ENCODE measurements around the gene BMP6. TPM values are rescaled to one million over a fixed set of nuclear protein-coding genes. Genes with fewer than 3 reads are reported as not detected.

Gene BMP6
- total RNA-seq, 1 experiment from 2014 or later = not detected

GRCh38 chr6:7827142-7827541, 101.2 kb downstream of the BMP6 start:
- no peak for DNase-seq (ENCODE audit: low spot score)

GRCh38 chr6:7828124-7828523, 102.2 kb downstream of the BMP6 start:
- no peak for DNase-seq (ENCODE audit: low spot score)

- DNase-seq (ENCODE audit: low spot score) = no peak
These were observed 107.2 kb downstream of the BMP6 start for GRCh38 chr6:7832904-7833750.

GRCh38 chr6:7833751-7834070, 107.8 kb downstream of the BMP6 start:
- no peak for DNase-seq (ENCODE audit: low spot score)

GRCh38 chr6:7836371-7837026, 110.6 kb downstream of the BMP6 start:
- no peak for DNase-seq (ENCODE audit: low spot score)

GRCh38 chr6:7841781-7842468, 116.0 kb downstream of the BMP6 start:
- no peak for DNase-seq (ENCODE audit: low spot score)

- DNase-seq (ENCODE audit: low spot score) = no peak
These were observed 121.3 kb downstream of the BMP6 start for GRCh38 chr6:7846966-7847818.

GRCh38 chr6:7848229-7848628, 122.3 kb downstream of the BMP6 start:
- no peak for DNase-seq (ENCODE audit: low spot score)

GRCh38 chr6:7851780-7852179, 125.9 kb downstream of the BMP6 start:
- no peak for DNase-seq (ENCODE audit: low spot score)

- DNase-seq (ENCODE audit: low spot score) = no peak
These were observed 133.7 kb downstream of the BMP6 start for GRCh38 chr6:7859591-7859990.

GRCh38 chr6:7865781-7866180, 139.9 kb downstream of the BMP6 start:
- no peak for DNase-seq (ENCODE audit: low spot score)

- no peak for DNase-seq (ENCODE audit: low spot score)
These were observed 140.6 kb downstream of the BMP6 start for GRCh38 chr6:7866526-7866925.

GRCh38 chr6:7868926-7869325, 143.0 kb downstream of the BMP6 start:
- DNase-seq (ENCODE audit: low spot score) = no peak

- no peak for DNase-seq (ENCODE audit: low spot score)
These were observed 152.6 kb downstream of the BMP6 start for GRCh38 chr6:7878401-7878964.

GRCh38 chr6:7879043-7879442, 153.1 kb downstream of the BMP6 start:
- no peak for DNase-seq (ENCODE audit: low spot score)

GRCh38 chr6:7879579-7879978, 153.7 kb downstream of the BMP6 start:
- no peak for DNase-seq (ENCODE audit: low spot score)

- no peak for DNase-seq (ENCODE audit: low spot score)
These were observed 154.2 kb downstream of the BMP6 start for GRCh38 chr6:7879980-7880717.

GRCh38 chr6:7880718-7881107, 154.8 kb downstream of the BMP6 start:
- DNase-seq (ENCODE audit: low spot score) = no peak

GRCh38 chr6:7881765-7882500, 156.0 kb downstream of the BMP6 start:
- DNase-seq (ENCODE audit: low spot score) = no peak
